ENCODE results near the gene ZNF296. TPM values are rescaled to one million over a fixed set of nuclear protein-coding genes. Genes with fewer than 3 reads are reported as not detected.

Gene ZNF296
- total and polyA plus RNA-seq, 2 of the 13 experiments (the other 11 are each of a cell fraction or from before 2014, with no cell fraction given), result 0.26 to 0.62 TPM

GRCh38 chr19:45059258-45059965 lies 16.9 kb downstream of the ZNF296 start:
- ChIA-PET POLR2A (interaction anchor here (0.9 to 1.3 kb wide), 6 partner anchors 14 to 156 kb away, joined by 3 to 11 read pairs (median 3); partner anchors contain the start of genes APOE, CLASRP and RELB), CTCF (ENCODE audit: low intra/inter-chr PET ratio, low total read pairs) (interaction anchor here (1.2 to 3.0 kb wide), 3 partner anchors 42 to 72 kb away, joined by 3 to 40 read pairs (median 7); no protein-coding TSS in a partner anchor)
- H3K4me2 ChIP-seq (ENCODE audit: low read depth, low read length), result no peak overlapping the region
- H3K9me3 ChIP-seq (ENCODE audit: low read length), result no peaks in the 10 kb centered on the region
- peaks cover 61 to 86% of the 10 kb centered on the region in 2 experiments for H3K36me3 ChIP-seq (replicated peaks in 1 of 2; ENCODE audit: control insufficient read depth in 1 of 2, insufficient read depth in 2 of 2, low read length in 2 of 2)
- peaks cover 5% of the 10 kb centered on the region; the same call in 1 of the 2 replicates for H4K20me1 ChIP-seq (ENCODE audit: insufficient read depth, low read length)
- FAIRE-seq, result peak; percentile 36
- 84% methylated on average over 11 of the region's 16 CpGs for WGBS (ENCODE audit: low lambda C conversion rate)
- in situ Hi-C loops (cut with HindIII; ENCODE audit: extremely low pct_ligation_motif_present, low pct_unique_long_range_greater_than_20kb), result no loop called here
- H3K27ac ChIP-seq (ENCODE audit: extremely low read length, insufficient read depth, low read length), result no peak overlapping the region
- no peak overlapping the region for H3K4me3 ChIP-seq (replicated peaks in 1 of 3; ENCODE audit: insufficient read depth in 1 of 3, low read depth in 2 of 3, low read length in 3 of 3)
- no TSS peak for BruUV-seq (replicated peaks)
- ATAC-seq, result peak; percentile 82
- H3K27me3 ChIP-seq (ENCODE audit: control insufficient read depth in 1 of 2, insufficient read depth in 2 of 2, low read length in 2 of 2), result no peaks in the 10 kb centered on the region
- intact Hi-C loops (cut with micrococcal nuclease; ENCODE audit: unreplicated experiment), result loop anchor here (1.0 kb wide), 1 partner anchor 42 kb away; no protein-coding TSS in a partner anchor
- no peak overlapping the region for H2AFZ ChIP-seq (ENCODE audit: low read length)
- DNase-seq (ENCODE audit: low spot score), result peak; percentile 78
- no peaks in the 10 kb centered on the region for H3K79me2 ChIP-seq (ENCODE audit: insufficient read depth, low read length)
- H3K4me1 ChIP-seq (ENCODE audit: insufficient read depth, low read length), result no peaks in the 10 kb centered on the region
- H3K9ac ChIP-seq (ENCODE audit: insufficient read depth, low read depth, low read length), result no peak overlapping the region
- no peak for TF ChIP-seq CEBPG (CRISPR knock-in tag; IDR thresholded peaks at IDR 0.05)
- no peak for TF ChIP-seq NR2F1 (CRISPR knock-in tag; IDR thresholded peaks at IDR 0.05)
- no peak for TF ChIP-seq ASH2L (IDR thresholded peaks at IDR 0.05; ENCODE audit: insufficient read length, low read depth, low read length)
- no peak for TF ChIP-seq HMGA1 (CRISPR knock-in tag; conservative IDR thresholded peaks at IDR 0.05)
- no peak for TF ChIP-seq NFIC (IDR thresholded peaks at IDR 0.05; ENCODE audit: low read length)
- TF ChIP-seq YEATS4 (CRISPR knock-in tag; IDR thresholded peaks at IDR 0.05; ENCODE audit: borderline replicate concordance), result no peak
- no peak for TF ChIP-seq NFRKB (IDR thresholded peaks at IDR 0.05)
- TF ChIP-seq ATF4 (CRISPR knock-in tag; IDR thresholded peaks at IDR 0.05), result no peak
- TF ChIP-seq HNRNPLL (IDR thresholded peaks at IDR 0.05; ENCODE audit: low read depth, low read length, poor library complexity, severe bottlenecking), result no peak
- no peak for TF ChIP-seq ZNF710 (CRISPR knock-in tag; IDR thresholded peaks at IDR 0.05; ENCODE audit: borderline replicate concordance)
- no peak for TF ChIP-seq FOXJ3 (CRISPR knock-in tag; IDR thresholded peaks at IDR 0.05; ENCODE audit: borderline replicate concordance)
- no peak for TF ChIP-seq ZNF296 (CRISPR knock-in tag; conservative IDR thresholded peaks at IDR 0.05)
- TF ChIP-seq ZNF839 (CRISPR knock-in tag; IDR thresholded peaks at IDR 0.05; ENCODE audit: borderline replicate concordance), result no peak
- no peak for TF ChIP-seq EP300 (IDR thresholded peaks at IDR 0.05; ENCODE audit: low read depth in 2 of 2, low read length in 2 of 2)
- TF ChIP-seq EP300 (CRISPR knock-in tag; IDR thresholded peaks at IDR 0.05; ENCODE audit: borderline replicate concordance), result no peak
- TF ChIP-seq SRSF9 (IDR thresholded peaks at IDR 0.05; ENCODE audit: borderline replicate concordance, insufficient read depth, low read depth, low read length, poor library complexity, severe bottlenecking), result no peak
- peak; percentile 35; the same call in 1 of the 2 replicates for TF ChIP-seq ARID5B (CRISPR knock-in tag; IDR thresholded peaks at IDR 0.05)
